Measurements from ENCODE around the gene RBM19.
"Not testable (repeated sequence)": the region's sequence is repeated elsewhere in the genome, so short reads cannot be mapped to it uniquely, and the experiment has no call there.

Gene RBM19

GRCh38 chr12:113903381-113903863, 62.7 kb downstream of the RBM19 start:
- peak; percentile 9 for DNase-seq (ENCODE audit: low spot score)

GRCh38 chr12:113901319-113901718, 64.8 kb downstream of the RBM19 start:
- DNase-seq (ENCODE audit: low spot score) = not testable (repeated sequence)

DNA sequence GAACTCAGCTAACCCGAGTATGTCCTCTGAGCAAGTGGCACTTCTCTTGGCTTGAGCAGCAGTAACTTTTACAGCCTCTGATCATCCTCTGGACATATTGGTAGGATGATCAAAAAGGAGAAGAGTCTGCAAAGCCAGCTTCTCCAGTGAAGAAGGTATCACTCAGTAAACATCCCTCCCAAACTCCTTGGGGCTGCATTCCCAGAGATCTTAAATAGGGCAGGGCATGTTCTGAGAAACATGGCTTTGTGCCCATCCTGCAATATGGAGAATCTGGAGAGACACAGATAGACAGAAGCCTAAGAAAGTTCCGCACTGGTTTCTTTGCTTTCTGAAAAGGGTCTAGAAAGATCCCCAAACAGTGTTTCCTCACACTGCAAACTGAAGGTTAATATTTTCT, 65.4 kb downstream of the RBM19 start:
- no peak for DNase-seq (ENCODE audit: low spot score)

- DNase-seq (ENCODE audit: low spot score) = no peak
These were observed 66.3 kb downstream of the RBM19 start for GRCh38 chr12:113899561-113900471.

DNA sequence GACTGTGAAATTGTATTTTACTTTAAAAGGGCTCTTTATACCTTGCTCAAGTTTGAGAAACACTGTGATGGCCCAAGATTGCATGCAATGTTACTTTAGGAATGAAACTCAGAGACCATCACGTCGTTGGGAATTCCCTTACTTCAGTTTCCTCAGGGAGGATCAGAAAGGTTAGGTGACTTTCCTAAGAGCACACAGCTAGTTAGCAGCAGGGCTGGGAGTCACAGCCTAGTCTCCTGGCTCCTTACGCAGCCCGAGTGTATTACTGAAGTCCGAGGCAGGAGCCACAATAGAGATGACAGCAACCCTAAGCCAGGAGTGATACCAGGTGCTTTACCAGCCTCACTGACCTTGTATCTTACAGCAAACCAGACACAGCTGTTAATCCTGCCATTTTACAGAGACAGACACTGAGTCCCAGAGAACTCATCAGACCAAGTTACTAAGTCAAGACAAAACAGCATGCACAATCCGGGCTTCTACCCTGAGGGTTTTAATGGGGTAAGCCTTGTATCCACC, 67.0 kb downstream of the RBM19 start:
- DNase-seq (ENCODE audit: low spot score) = no peak

DNA sequence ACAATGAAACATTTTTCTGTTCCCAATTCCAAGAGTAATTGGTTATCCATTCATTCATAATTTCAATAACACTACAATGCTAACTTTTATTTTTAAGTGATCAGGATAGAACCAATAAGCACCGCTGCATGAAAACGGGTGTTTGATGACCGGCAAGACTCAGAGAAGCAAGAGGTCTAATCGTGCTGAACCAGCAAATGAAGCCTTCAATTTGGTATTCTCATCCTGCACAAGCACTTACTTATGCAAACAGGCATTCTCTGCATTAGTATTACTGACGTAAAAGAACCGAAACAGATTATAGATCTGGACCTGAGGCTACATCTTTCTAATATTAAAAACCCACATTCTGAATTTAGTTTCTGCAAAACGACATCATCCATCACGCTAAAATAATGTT, 67.7 kb downstream of the RBM19 start:
- DNase-seq (ENCODE audit: low spot score) = no peak

- DNase-seq (ENCODE audit: low spot score) = no peak
These were observed 68.7 kb downstream of the RBM19 start for GRCh38 chr12:113897406-113897805.

GRCh38 chr12:113896841-113897240, 69.3 kb downstream of the RBM19 start:
- DNase-seq (ENCODE audit: low spot score) = no peak

GRCh38 chr12:113896194-113896593, 69.9 kb downstream of the RBM19 start:
- no peak for DNase-seq (ENCODE audit: low spot score)

- DNase-seq (ENCODE audit: low spot score) = no peak
These were observed 70.9 kb downstream of the RBM19 start for GRCh38 chr12:113895176-113895575.

DNA sequence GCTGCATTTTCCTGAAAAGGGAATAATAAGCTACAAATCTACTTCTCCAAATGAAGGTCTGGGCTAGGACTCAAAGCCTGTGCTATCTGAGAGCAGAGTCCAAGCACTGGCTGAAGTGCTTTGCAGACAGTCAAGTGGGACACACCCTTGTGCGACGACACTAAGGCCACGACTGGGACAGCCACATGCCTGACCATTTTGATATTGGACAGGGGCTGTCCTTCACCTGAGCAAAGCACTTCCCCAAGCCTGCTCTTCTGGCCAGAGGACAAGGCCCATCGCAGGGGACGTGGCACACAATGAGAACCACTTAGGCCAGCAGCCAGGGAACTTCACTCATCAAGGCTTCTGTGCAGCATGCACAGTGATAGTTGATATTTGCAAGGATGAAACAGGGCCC, 71.4 kb downstream of the RBM19 start:
- no peak for DNase-seq (ENCODE audit: low spot score)

- no peak for DNase-seq (ENCODE audit: low spot score)
These were observed 72.9 kb downstream of the RBM19 start for GRCh38 chr12:113893221-113893620.

DNA sequence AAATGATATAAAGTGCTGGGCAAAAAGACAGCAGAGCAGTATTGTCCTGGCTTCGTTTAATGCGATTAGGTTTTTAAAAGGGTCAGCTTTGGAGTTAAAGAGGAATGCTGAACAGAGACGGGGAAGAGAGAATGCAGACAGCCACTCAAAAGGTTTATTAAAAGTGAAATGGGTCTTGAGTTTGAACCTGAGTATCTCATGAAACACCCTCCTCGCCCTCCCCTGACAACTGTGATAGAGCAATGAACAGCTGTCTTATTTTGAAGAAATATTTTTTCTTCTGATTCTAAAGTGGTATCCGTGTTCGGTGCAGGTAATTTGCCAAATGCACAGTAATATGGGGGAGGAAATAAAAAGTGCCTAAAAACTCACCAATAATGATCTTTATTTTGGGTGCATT, 73.6 kb downstream of the RBM19 start:
- no peak for DNase-seq (ENCODE audit: low spot score)

- DNase-seq (ENCODE audit: low spot score) = no peak
These were observed 74.2 kb downstream of the RBM19 start for GRCh38 chr12:113891739-113892520.

- no peak for DNase-seq (ENCODE audit: low spot score)
These were observed 74.9 kb downstream of the RBM19 start for GRCh38 chr12:113891167-113891692.

GRCh38 chr12:113889891-113890581, 76.1 kb downstream of the RBM19 start:
- DNase-seq (ENCODE audit: low spot score) = peak; percentile 32

GRCh38 chr12:113889076-113889475, 77.0 kb downstream of the RBM19 start:
- DNase-seq (ENCODE audit: low spot score) = peak; percentile 83

- DNase-seq (ENCODE audit: low spot score) = no peak
These were observed 77.7 kb downstream of the RBM19 start for GRCh38 chr12:113888435-113888834.

- DNase-seq (ENCODE audit: low spot score) = no peak
These were observed 78.2 kb downstream of the RBM19 start for GRCh38 chr12:113887906-113888305.

GRCh38 chr12:113886721-113887120, 79.4 kb downstream of the RBM19 start:
- DNase-seq (ENCODE audit: low spot score) = no peak

DNA sequence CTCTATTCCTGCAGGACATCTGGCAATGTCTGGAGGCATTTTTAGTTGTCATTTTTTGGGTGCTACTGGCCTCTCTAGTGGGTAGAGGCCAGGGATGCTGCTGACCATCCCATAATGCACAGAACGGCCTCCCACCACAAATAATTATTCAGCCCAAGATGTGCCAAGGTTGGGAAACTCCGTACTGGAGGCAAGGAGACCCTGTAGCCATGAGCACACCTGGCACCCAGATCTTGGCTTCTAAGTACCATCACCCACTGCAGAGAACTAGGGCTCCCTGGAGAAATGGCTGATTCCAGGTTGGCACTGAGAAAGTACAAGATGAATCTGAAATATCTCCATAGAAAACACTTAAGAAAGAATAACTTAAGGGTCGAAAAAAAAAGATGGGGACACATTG, 81.7 kb downstream of the RBM19 start:
- DNase-seq (ENCODE audit: low spot score) = no peak

- no peak for DNase-seq (ENCODE audit: low spot score)
These were observed 83.4 kb downstream of the RBM19 start for GRCh38 chr12:113882690-113883089.
